HG02885 (cell line): ENCODE data around the gene SPTLC1.
"Not testable (repeated sequence)": the region's sequence is repeated elsewhere in the genome, so short reads cannot be mapped to it uniquely, and the experiment has no call there.

Source experiments
- ATAC-seq: cut with Tn5 transposase; IDR thresholded peaks from one replicate; pipeline ENCODE4 v1.9.1; 2021; ENCODE audit warnings: mild to moderate bottlenecking; ENCODE audit not compliant: unreplicated experiment, poor library complexity

The SPTLC1 gene

DNA sequence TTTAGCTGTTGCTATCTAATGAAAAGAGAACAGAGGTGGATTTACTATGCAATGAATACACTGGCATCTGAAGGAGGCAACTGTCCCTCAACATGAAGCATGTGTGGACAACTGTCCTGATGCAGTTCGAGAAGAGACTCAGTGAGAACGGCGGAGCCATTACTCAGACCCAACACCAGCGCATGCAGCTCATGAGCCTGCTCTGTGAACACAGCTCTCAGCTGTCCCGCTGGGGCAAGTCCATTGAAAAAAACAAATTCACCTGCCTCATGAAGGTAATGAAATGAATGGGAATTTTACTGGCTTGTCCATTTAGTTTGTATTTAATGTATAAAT lies 78.8 kb downstream of the SPTLC1 start:
- ATAC-seq = no peak

- ATAC-seq = no peak
These were observed 79.4 kb downstream of the SPTLC1 start for GRCh38 chr9:92035687-92036410.

- no peak for ATAC-seq
These were observed 80.1 kb downstream of the SPTLC1 start for GRCh38 chr9:92035146-92035545.

DNA sequence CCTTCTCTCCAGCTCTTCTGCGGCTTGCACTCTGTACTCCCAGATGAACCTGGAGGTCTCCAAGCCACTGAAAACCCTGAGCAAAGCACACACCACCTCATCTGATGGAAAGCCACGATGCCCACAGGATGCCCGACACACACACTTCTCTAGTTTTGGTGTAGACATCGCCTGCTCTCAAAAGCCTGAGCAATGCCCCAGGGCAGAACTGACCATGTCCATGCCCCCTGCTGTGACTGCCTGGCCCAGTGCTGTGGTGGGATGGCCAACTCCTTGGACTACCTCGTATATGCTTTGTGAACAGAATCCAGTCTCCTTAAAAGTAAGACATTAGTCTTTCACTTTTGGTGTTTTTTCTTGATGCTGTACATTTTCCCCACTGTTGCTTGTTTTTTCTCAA lies 81.2 kb downstream of the SPTLC1 start:
- ATAC-seq = no peak

- no peak for ATAC-seq
These were observed 81.9 kb downstream of the SPTLC1 start for GRCh38 chr9:92033307-92033706.

DNA sequence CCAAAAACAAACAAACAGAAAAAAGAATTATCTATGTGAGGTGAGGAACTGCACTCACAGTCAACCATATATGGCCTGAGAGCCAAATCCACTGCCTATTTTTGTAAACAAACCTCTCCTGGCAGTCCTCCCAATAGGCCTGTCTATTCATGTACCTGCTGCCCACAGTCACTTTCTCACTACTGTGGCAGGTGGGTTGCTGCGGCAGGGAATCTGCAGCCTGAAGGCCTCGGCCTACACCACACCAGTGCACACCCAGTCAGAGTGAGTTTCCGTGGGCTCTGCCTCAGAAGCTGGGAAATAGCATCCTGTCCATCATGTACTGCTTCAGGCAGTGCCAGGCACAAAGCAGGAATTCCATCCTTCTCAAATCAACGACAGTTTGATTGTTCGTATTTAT lies 82.3 kb downstream of the SPTLC1 start:
- no peak for ATAC-seq

DNA sequence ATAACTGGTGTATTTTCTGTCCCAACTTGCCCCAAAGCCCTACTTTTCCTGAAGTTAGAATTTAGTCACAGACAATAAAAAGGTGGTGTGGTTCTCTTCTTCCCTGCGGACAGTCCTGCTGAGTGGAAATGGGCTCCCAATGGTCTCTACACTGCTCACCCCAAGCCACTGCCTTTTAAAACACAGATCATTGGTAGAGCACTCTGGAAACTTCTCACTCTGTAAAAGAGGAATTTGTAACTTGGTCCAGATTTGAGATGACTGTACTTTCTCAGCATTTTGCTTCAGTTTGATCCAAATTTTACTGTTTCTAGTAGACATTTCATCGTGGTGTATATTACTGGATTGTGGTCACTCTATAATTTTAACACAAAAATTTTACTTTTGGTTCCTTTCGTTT lies 84.8 kb downstream of the SPTLC1 start:
- no peak for ATAC-seq

DNA sequence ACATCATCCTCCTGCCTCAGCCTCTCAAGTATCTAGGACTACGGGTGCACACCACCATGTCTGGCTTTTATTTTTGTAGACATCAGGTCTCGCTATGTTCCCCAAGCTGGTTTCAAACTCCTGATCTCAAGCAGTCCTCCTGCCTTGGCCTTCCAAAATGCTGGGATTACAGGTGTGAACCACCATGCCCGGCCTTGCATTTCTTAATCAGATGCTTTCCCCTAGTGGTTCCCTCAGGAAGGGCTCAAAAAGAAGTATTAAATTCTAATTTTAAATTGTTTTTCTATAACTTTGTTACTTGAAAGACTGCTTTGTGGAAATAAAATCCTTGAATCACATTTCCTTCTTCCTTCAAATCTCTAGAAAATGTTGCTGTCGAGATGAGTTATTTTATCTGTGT lies 85.7 kb downstream of the SPTLC1 start:
- ATAC-seq = no peak

DNA sequence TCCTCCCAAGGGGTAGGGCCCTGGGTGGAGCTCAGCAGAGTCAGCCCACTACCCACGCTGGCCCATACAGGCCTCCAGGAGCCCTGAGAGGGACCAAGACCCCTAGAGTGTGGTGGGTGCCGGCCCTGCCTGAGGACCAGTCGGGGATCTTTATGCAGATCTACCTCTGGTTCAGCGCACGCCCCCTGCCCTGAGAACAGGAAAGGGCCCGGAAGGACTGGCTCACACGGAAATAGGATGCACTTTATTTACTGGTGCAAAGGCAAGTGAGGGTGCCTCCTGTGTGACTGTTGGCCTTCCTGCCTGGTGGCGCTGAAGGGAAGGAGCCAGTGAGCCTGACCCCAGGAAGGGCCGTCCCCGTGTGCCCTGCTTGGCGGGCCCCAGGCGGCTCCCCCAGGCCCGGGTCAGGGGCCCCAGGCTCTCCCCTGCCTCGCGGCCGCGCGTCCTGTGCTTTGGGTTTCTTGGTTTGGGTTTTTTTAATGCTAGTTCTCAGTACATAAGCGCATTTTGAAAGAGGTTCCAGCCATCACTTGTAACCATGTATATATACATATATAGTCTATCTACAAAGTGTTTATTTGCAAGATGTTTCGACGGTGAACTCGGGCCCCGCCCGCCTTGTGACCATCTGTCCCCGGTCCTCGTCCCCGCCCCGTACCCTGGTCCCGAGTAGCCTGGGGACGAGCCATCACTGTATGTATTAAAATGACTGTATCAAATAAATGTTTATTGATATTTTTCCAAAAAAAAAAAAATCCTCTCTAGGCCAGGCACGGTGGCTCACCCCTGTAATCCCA lies 88.8 kb downstream of the SPTLC1 start:
- no peak for ATAC-seq

DNA sequence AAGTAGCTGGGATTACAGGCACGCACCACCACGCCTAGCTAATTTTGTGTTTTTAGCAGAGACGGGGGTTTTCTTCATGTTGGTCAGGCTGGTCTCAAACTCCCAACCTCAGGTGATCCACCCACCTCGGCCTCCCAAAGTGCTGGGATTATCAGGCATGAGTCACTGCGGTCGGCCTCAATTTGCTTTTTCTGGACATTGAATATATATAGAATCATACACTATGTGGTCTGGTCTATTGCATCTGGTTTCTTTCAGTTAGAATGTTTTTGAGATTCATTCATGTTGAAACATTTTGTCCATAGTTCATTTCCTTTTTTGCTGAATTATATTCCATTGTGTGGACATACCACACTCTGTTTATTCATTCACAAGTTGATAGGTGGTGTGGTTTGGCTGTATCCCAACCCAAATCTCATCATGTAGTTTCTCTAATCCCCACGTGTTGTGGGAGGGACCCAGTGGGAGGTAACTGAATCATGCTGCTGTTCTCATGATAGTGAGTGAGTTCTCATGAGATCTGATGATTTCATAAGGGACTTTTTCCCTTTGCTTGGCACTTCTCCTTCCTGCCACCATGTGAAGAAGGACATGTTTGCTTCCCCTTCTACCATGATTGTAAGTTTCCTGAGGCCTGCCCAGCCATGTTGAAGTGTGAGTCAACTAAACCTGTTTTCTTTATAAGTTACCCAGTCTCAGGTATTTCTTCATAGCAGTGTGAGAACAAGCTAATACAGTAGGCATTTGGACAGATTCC lies 93.2 kb downstream of the SPTLC1 start:
- ATAC-seq = not testable (repeated sequence)

DNA sequence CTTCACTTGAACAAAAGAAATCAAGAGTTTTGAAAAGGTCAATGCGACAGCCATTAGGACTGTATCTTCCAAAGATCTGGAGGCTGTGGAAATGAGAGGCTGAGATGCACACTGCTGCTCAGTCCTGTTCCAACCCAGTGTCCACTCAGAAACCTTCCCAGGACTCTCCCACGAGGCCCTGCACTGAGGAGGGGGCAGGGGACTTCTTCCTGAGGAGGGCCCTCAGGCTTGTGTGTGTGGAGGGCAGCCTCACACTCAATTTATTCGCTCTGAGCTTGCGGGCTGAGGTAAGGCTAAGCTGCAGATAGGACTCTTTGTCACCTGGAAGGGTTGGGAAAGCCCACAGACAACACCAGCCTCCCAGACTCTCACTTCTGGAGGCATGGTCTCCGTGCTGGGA lies 95.6 kb downstream of the SPTLC1 start:
- no peak for ATAC-seq

DNA sequence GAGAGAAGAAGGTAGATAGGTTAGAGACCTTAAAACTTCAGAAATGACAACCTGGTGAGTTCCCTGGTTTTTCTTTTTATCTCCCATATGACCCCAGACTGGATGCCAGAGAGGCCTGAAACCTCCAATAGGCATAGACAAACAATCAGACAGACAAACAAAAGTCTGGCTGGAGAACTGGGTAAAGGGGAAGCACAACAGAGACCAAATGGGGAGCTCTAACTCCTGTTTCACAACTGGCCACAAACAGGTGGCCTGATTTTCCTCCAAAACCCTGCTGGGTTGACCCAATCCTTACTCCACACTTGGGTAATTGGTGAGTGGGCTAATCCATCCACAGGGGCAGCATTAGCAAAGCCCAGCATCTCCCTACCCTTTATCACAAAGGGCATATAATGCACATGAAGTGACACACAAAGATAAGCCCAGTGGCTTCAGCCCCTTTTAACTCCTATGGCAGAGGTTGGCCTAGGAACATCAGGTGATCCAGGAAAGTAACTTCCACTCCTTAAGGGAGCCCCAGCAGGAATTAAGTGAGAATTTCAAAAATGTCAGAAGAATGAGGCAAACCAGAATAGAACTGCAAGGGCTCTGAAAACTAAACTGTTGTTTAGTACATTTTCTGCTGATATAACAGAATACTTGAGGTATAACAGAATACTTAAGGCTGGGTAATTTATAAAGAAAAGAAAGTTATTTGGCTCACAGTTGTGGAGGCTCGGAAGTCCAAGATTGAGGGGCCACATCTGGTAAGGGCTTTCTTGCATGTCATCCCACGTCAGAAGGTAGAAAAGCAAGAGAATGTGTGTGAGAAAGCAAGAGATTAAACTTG lies 104.3 kb downstream of the SPTLC1 start:
- ATAC-seq = no peak

- ATAC-seq = not testable (repeated sequence)
These were observed 105.0 kb downstream of the SPTLC1 start for GRCh38 chr9:92010253-92010652.

GRCh38 chr9:92008041-92008440 lies 107.2 kb downstream of the SPTLC1 start:
- ATAC-seq = no peak

DNA sequence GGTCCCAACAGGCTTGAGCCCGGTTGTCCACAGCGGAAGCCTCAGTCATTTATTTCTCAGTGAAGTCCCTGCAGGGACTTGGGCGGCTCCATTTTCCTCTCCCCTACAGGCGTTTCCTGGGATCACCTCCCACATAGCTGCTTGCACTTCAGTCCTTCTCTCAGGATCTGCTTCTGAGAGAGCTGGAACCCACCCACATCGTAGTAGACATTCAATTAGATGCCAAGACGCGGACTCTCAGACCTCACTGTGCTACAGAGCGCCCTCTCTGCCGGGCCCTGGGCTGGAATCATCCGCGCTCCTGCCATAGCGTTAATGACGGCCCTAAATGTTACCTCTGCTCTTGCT lies 111.2 kb downstream of the SPTLC1 start:
- ATAC-seq = no peak

GRCh38 chr9:92003308-92004044 lies 111.7 kb downstream of the SPTLC1 start:
- ATAC-seq = no peak

- ATAC-seq = not testable (repeated sequence)
These were observed 113.3 kb downstream of the SPTLC1 start for GRCh38 chr9:92001948-92002347.

- ATAC-seq = no peak
These were observed 114.0 kb downstream of the SPTLC1 start for GRCh38 chr9:92001244-92001643.

GRCh38 chr9:91995000-91995655 lies 120.1 kb downstream of the SPTLC1 start:
- ATAC-seq = no peak
